GM21825 (cell line): ENCODE data around the gene PDIA4.
"Not testable (repeated sequence)": the region's sequence is repeated elsewhere in the genome, so short reads cannot be mapped to it uniquely, and the experiment has no call there.

Experiments
- ATAC-seq: cut with Tn5 transposase; IDR thresholded peaks from one replicate; pipeline ENCODE4 v1.9.1; 2021; ENCODE audit warnings: mild to moderate bottlenecking, moderate library complexity; ENCODE audit not compliant: unreplicated experiment

Gene PDIA4

GRCh38 chr7:149004405-149005370 is 23.6 kb downstream of the PDIA4 start:
- no peak for ATAC-seq

DNA sequence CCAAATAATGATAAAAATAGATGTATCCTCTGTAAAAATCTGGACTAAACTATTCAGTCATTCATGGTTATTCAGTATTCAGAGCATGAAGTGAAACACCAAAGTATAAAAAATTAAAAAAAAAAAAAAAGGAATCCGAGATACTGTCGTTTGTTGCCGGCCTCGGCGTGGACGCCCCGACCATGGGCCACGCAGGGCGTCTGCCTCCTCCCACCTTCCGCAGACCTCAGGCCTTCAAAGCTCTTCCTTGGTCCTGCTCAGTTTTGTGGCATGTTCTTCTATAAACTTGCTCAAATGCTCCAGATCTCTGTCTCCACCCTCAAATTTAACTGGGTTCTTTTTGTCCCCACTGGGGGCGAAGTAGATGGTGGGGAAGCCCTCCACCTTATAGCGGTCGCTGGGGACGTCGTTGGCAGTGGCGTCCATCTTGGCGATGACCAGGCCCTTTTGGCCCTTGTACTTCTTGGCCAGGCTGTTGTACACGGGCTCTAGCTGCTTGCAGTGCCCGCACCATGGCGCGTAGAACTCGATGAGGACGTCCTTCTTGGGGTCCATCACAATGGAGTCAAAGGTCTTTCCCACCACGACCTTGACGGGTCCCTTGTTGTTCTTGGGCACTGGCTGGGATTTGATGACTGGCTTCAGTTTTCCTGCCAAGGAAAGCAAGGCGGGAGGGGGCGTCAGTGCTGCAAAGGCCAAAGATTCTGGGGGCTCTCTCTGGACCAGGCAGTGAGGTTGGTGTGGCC is 24.6 kb downstream of the PDIA4 start:
- no peak for ATAC-seq

- ATAC-seq = no peak
Measured at GRCh38 chr7:149003018-149003417, 25.3 kb downstream of the PDIA4 start.

DNA sequence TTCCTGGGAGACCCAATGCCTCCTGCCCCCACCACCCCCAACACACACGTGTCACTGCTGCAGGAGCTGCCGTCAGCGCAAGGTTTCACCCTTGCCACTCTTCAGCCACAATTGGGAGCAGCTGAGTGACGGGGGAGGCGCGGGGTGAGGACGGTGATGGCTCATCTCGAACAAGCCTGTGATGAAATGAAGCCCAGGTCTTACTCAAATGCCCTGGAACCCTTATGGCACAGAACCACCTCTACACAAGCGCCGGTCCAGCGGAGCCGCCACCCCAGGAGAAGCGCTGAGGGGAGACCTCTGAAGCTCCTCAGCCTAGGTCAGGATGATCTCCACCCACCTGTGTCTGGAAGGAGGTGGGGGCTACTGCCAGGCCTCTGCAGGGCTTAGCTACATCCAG is 25.7 kb downstream of the PDIA4 start:
- ATAC-seq = no peak

DNA sequence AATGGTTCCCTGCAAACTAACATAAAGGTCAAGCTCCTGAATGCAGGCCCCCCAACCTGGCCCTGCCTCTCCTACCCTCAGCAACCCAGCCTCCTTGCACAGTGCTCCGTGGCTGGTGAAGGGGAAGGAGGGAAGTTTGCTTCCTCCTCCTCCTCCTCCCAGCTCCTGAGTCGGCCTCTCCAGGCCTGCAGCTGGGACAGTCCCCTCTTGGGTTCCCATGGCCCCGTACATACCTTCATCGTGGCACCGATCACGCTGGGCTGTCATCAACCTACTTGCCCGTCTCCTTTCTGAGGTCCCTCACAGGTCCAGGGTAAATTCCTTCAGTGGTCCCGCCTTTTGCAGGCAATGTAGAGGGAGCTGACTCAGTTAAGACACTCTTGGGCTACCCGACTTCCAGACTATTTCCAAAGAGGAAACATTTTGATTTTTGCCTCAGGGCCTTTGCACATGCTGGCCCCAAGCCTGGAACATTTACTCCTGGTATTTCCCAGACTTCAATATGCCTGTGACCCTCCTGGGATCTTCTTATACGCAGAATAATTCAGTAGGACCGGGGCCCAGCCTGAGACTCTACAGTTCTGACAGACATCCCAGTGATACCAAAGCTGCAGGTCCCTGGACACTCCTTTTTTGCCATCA is 26.8 kb downstream of the PDIA4 start:
- no peak for ATAC-seq

DNA sequence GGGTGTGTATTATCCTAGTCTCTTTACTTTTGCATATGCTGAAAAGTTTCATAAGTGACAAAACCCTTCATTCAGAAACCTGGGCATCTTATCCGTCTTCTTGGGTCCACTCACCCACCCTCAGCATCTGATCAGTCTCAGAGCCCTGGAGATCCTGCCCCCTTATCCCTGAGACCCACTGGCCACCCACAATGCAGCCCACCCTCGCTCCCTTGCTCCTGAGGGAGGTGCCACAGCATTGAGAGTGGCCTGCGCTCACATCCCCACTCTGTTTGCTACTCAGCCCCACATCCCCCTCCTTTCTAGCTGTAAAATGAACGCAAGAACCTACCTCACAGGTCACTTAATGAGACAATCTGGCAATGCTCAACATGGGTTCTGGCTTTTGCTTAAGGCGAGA is 27.3 kb downstream of the PDIA4 start:
- no peak for ATAC-seq

DNA sequence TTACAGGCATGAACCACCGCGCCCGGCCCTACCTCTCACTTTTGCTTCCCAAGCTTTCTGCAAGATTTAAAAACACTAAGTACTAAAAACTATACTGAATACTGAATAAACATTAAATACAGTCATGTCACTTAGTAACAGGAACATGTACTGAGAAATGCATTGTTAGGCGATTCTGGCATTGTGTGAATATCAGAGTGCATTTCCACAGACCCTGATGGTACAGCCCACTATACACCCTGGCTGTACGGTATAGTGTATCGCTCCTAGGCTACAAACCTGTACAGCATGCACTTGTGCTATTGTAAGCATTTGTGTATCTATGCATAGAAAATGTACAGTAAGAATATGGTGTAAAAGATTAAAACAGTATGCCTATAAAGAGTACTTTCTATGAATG is 29.1 kb downstream of the PDIA4 start:
- no peak for ATAC-seq

DNA sequence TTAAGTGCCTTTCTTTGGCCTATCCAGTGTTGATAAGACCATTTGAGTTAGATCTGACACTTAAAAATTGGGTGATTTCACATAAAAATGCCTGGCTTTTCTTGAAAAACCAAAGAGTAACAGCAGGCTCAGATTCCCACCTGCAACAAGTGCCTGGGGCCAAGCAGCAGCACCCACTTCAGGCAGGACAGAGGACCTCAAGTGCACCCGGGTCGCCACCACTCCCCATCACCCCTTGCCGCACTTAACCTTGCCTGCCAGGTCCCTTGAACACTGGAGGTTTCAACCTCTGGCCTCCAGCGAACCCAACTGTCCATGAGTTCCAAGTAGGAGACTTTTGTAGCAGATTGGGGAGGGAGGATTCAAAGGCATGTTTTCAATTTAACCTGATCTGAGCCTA is 30.8 kb downstream of the PDIA4 start:
- no peak for ATAC-seq

DNA sequence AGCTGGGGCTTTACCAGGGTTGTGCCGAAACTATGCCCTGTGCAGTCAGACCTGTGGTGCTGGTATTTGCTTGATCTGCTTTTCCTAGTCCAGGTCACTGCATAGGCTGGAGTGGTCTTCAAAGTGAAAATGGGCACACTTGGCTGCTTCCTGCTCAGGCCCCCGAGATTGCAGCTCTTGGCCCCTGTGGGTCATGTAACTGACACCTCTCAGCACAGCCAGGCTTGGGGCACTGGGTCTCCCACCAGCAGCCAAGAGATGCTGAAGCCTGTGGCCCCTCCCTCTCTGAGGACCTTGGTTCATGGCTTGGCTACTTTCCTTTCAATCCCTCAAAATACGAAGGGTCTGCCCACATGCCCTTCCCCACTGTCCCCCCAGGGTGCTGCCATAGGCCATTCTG is 33.7 kb downstream of the PDIA4 start:
- ATAC-seq = no peak

DNA sequence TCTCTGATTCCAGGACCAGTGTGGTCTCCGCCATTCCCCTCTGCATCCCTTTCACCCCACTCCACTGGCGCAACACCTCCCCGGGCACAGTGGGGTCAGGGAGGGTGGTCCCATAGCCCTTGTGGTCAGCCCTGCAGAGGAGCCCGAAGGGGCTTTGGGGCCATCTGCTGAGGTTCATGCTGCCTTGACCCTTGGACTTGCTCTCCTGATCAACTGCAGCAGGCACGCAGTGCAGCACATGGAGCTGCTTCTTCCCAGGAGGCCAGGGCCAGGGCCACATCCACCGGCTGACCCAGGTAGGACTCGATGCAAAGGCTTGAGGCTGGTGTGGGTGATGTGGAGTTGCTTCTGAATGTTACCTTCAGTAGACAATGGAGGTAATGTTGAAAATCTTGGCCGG is 35.1 kb downstream of the PDIA4 start:
- no peak for ATAC-seq

DNA sequence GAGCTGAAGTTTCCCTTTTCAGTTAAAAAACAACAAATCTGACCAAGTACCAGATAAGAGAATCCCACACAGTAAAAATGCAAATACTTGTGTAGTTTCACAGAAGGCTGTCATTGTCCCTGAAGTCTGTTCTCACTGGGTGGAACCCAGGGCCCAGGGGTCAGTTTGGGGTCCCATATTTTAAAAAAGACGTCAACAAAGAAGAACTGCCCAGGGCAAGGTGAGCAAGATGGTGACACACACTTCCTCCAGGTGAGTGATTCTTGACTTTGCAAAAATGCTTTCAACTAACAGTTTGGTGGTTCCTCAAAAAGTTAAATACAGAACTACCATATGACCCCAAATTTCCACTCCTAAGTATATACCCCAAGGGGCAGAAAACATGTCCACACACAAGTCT is 36.8 kb downstream of the PDIA4 start:
- ATAC-seq = no peak

DNA sequence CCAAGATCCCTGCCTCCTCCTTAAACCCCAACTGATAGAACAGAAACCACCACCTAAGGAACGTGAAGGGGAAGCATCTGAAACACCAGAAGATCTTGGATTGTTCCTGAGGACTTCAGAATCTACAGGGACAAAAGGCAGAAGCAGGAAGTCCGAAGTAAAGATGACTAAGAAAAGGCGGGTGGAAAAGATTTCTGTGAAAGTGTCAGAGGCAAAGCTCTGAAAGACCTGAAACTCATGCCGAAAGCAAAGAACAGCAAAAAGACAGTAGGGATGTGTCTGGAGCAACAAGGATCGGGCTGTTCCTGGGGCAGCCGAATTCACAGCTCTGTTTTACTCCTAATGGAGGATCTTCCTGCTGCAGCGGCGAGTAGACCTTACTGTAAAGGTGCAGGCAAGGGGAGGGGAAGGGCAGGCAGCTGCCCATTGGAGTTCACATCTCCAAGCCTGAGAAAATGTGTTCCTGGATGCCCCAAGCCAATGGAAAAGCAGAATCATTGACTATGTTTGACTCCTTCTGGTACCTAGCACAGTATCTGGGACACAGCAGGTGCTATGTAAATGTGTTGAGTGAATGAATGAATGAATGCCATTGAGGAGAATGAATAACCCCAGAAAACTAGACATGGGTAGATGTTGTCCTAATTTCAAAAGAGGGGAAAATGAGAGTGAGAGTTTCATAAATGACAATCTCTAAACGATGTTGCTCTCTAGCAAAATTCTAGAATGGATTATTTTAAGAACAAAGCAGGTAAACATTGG is 40.4 kb downstream of the PDIA4 start:
- peak; percentile 0 for ATAC-seq

DNA sequence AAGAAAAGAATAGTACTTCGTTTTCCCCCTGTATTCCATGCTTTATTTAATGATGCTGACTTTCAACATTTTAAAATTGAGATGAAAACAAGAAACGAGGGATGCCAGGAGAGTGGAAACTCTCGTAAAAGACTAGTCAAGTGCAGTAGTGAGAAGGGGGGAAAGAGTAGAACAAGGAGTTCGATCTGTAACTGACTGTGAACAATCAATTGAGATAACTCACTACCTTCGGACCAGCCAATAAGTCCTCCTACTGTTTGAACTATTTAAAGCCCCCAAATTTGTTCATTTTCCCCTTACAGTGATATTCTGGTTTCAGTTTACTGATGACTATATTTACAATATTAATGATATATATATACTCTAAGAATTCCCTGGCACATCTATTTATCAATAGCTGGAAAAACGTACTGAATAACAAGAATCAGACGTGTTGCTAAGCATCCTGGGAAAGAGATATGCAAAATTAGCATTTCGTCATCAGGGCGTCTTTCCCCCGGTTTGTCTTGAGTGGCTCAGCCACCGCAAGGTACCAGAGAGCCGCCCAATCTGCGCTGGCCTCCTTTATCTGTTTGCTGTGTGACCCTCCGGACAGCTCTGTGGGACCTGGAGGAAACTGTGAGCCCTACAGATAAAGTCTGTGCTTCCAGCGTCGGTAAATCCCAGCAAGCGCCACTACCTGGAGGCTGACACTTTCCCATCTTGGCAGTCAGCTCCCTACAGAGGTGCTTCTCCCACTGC is 41.1 kb downstream of the PDIA4 start:
- peak; percentile 93 for ATAC-seq

DNA sequence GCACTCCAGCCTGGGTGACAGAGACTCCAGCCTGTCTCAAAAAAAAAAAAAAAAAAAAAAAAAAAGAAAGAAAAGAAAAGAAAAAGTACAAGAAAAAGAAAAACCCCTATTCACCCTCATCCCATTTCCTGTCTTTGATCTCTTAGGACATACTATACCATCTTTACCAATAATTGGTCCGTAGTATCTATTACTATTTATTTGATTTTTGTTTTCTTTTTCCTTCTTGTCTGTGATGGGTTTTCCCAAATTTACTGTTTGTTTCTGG is 41.6 kb downstream of the PDIA4 start:
- no peak for ATAC-seq

- peak; percentile 46 for ATAC-seq
Measured at GRCh38 chr7:148983200-148984146, 44.8 kb downstream of the PDIA4 start.

GRCh38 chr7:148982654-148983199 is 45.6 kb downstream of the PDIA4 start:
- ATAC-seq = no peak

GRCh38 chr7:148979827-148980226 is 48.5 kb downstream of the PDIA4 start:
- no peak for ATAC-seq

- ATAC-seq = not testable (repeated sequence)
Measured at GRCh38 chr7:148979072-148979471, 49.2 kb downstream of the PDIA4 start.

DNA sequence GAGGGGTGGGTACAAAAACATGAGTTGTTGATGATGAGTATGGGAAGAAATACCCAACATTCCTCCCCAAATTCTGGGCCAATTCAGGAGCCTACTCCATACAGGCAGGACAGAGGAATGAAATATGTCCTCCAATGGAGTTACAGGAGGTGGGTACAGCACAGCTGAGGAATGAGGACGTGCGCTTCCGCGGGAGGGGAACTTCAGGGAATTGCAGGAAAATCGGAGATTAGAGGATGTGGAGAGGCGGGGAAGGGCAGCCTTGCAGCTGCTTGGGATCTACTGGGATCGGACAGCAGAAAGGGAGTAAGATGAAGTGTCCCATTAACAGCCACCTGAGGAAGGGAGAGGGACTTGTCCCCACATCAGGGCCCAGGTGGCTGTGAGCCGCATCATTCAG is 50.2 kb downstream of the PDIA4 start:
- ATAC-seq = no peak
